ENCODE data around the gene FIG4. TPM values are rescaled to one million over a fixed set of nuclear protein-coding genes. Genes with fewer than 3 reads are reported as not detected.

Gene FIG4
- total RNA-seq, 1 experiment from 2014 or later: 15.7 TPM

GRCh38 chr6:109824105-109824504, 133.0 kb downstream of the FIG4 start:
- BruUV-seq (replicated peaks): no TSS peak
- POLR2A ChIA-PET: no interaction called here

More at GRCh38 chr6:109824105-109824504, 133.0 kb downstream of the FIG4 start:
- Histone ChIP-seq H3K9me2 (ENCODE audit: insufficient read depth) (no peaks in the 10 kb centered on the region), H4K20me1 (ENCODE audit: insufficient read depth) (no peaks in the 10 kb centered on the region), H2AFZ (ENCODE audit: low read depth, low read length, poor library complexity, severe bottlenecking) (no peak overlapping the region), H3K9me3 (ENCODE audit: control insufficient read depth in 1 of 2, insufficient read depth in 1 of 2, low read depth in 1 of 2, low read length in 2 of 2) (no peaks in the 10 kb centered on the region), H3K36me3 (ENCODE audit: control insufficient read depth in 1 of 2, insufficient read depth in 2 of 2, low read length in 2 of 2) (no peaks in the 10 kb centered on the region), H3K9ac (ENCODE audit: low read length) (no peak overlapping the region), H3K4me2 (ENCODE audit: low read length) (no peak overlapping the region), H3K27ac (ENCODE audit: low read depth, low read length) (no peak overlapping the region), H3K27me3 (ENCODE audit: insufficient read depth, low read length) (no peaks in the 10 kb centered on the region), H3K4me3 (replicated peaks in 1 of 2; ENCODE audit: low read depth in 1 of 2, low read length in 2 of 2) (no peak overlapping the region), H3K79me2 (ENCODE audit: insufficient read depth, low read length) (no peaks in the 10 kb centered on the region), H3K4me1 (ENCODE audit: control insufficient read depth in 1 of 2, insufficient read depth in 2 of 2, low read length in 2 of 2) (0 out of 4 replicates have a peak, but pooled peaks cover 0 to 5% of the 10 kb centered on the region in 2 experiments)
- ATAC-seq: no peak
- intact Hi-C loops (cut with micrococcal nuclease): no loop called here
- DNase-seq (ENCODE audit: low read depth, low spot score): no peak
- CTCF ChIA-PET: interaction anchor here (0.7 kb wide), 1 partner anchor 215 kb away, joined by 3 read pairs; no protein-coding TSS in a partner anchor
- RAD21 ChIA-PET (ENCODE audit: low non-redundant PET in 1 of 2, low total read pairs in 2 of 2, uncharacterized antibody in 2 of 2, unreplicated experiment in 2 of 2): no interaction called here
- TF ChIP-seq POLR2A (IDR thresholded peaks at IDR 0.05; ENCODE audit: borderline replicate concordance, extremely low read depth, insufficient read depth, insufficient read length): no peak
- no peak for TF ChIP-seq EZH2phosphoT487 (IDR thresholded peaks at IDR 0.05; ENCODE audit: borderline replicate concordance)
- no peak for TF ChIP-seq SIN3A (IDR thresholded peaks at IDR 0.05; ENCODE audit: low read depth)
- TF ChIP-seq REST (IDR thresholded peaks at IDR 0.05; ENCODE audit: low read depth): no peak
- TF ChIP-seq CEBPB (IDR thresholded peaks at IDR 0.05; ENCODE audit: low read depth): no peak
- TF ChIP-seq SP1 (IDR thresholded peaks at IDR 0.05; ENCODE audit: low read depth): no peak
- TF ChIP-seq EGR1 (IDR thresholded peaks at IDR 0.05; ENCODE audit: low read depth): no peak
- no peak for TF ChIP-seq ZNF274 (IDR thresholded peaks at IDR 0.05; ENCODE audit: low read depth, low read length)
- no peak for TF ChIP-seq CBX3 (IDR thresholded peaks at IDR 0.05; ENCODE audit: low read depth)
- TF ChIP-seq ATF3 (IDR thresholded peaks at IDR 0.05): no peak
- TF ChIP-seq SRF (IDR thresholded peaks at IDR 0.05; ENCODE audit: low read depth): no peak
- no peak for TF ChIP-seq ELF1 (IDR thresholded peaks at IDR 0.05; ENCODE audit: borderline replicate concordance, low read depth)
- no peak for TF ChIP-seq ZBTB33 (IDR thresholded peaks at IDR 0.05; ENCODE audit: extremely low read depth, insufficient replicate concordance, low read length)
- no peak for TF ChIP-seq MAX (IDR thresholded peaks at IDR 0.05)
- no peak for TF ChIP-seq FOSL1 (IDR thresholded peaks at IDR 0.05; ENCODE audit: low read depth)

All from HCT116 (cell line).